ENCODE data around the gene TLCD3B.
"Not testable (repeated sequence)": the region's sequence is repeated elsewhere in the genome, so short reads cannot be mapped to it uniquely, and the experiment has no call there.

The TLCD3B gene

GRCh38 chr16:30025574-30025973, 5.5 kb downstream of the TLCD3B start:
- no peak for DNase-seq (ENCODE audit: low read depth in 2 of 2)

- DNase-seq (ENCODE audit: low read depth in 2 of 2): no peak
Observed at GRCh38 chr16:30025156-30025555, 5.9 kb downstream of the TLCD3B start.

GRCh38 chr16:30024451-30024850, 6.6 kb downstream of the TLCD3B start:
- no peak for DNase-seq (ENCODE audit: low read depth in 2 of 2)

GRCh38 chr16:30023586-30023985, 7.5 kb downstream of the TLCD3B start:
- DNase-seq (ENCODE audit: low read depth in 2 of 2): no peak

GRCh38 chr16:30022887-30023286, 8.2 kb downstream of the TLCD3B start, which contains the start of gene C16orf92:
Gene C16orf92, plus strand, starts transcription at chr16:30023198. Its CDS starts 143 bp downstream, at chr16:30023341.
- no peak for DNase-seq (ENCODE audit: low read depth in 2 of 2)

GRCh38 chr16:30018731-30019158, 12.3 kb downstream of the TLCD3B start:
- DNase-seq (ENCODE audit: low read depth in 2 of 2): no peak

- not testable (repeated sequence) for DNase-seq (ENCODE audit: low read depth in 2 of 2)
Observed at GRCh38 chr16:30017937-30018336, 13.1 kb downstream of the TLCD3B start.

GRCh38 chr16:30017277-30017656, 13.8 kb downstream of the TLCD3B start:
- DNase-seq (ENCODE audit: low read depth in 2 of 2): no peak

GRCh38 chr16:30016555-30017276, 14.4 kb downstream of the TLCD3B start:
- DNase-seq (ENCODE audit: low read depth in 2 of 2): no peak

- not testable (repeated sequence) for DNase-seq (ENCODE audit: low read depth in 2 of 2)
Observed at GRCh38 chr16:30015450-30015849, 15.6 kb downstream of the TLCD3B start.

GRCh38 chr16:30012598-30012997, 18.5 kb downstream of the TLCD3B start:
- not testable (repeated sequence) for DNase-seq (ENCODE audit: low read depth in 2 of 2)

GRCh38 chr16:30011714-30012504, 19.2 kb downstream of the TLCD3B start:
- no peak for DNase-seq (ENCODE audit: low read depth in 2 of 2)

- no peak for DNase-seq (ENCODE audit: low read depth in 2 of 2)
Observed at GRCh38 chr16:30010844-30011713, 20.0 kb downstream of the TLCD3B start, which contains the start of gene DOC2A. Gene DOC2A, minus strand, starts transcription at chr16:30011027. Its CDS starts 805 bp downstream, at chr16:30010222.

- no peak for DNase-seq (ENCODE audit: low read depth in 2 of 2)
Observed at GRCh38 chr16:30009990-30010843, 20.9 kb downstream of the TLCD3B start.

- DNase-seq (ENCODE audit: low read depth in 2 of 2): no peak
Observed at GRCh38 chr16:30009085-30009862, 21.8 kb downstream of the TLCD3B start.

GRCh38 chr16:30007378-30007895, 23.6 kb downstream of the TLCD3B start:
- DNase-seq (ENCODE audit: low read depth in 2 of 2): no peak

- DNase-seq (ENCODE audit: low read depth in 2 of 2): no peak
Observed at GRCh38 chr16:30006659-30007377, 24.3 kb downstream of the TLCD3B start.

GRCh38 chr16:30006095-30006473, 25.0 kb downstream of the TLCD3B start:
- no peak for DNase-seq (ENCODE audit: low read depth in 2 of 2)

Data from activated CD4-positive, alpha-beta T cell treated with anti-CD3 and anti-CD28 coated beads for 24 hours (primary cell).